ENCODE results near the gene ALS2CL. TPM values are rescaled to one million over a fixed set of nuclear protein-coding genes. Genes with fewer than 3 reads are reported as not detected.

The ALS2CL gene
- total and polyA plus RNA-seq, 2 donors (not counting 3 experiments of a cell fraction or from before 2014, with no cell fraction given): 7.8 to 10.1 TPM

- no peak for FAIRE-seq
- dilution Hi-C loops (cut with MboI; ENCODE audit: extremely low pct_ligation_motif_present, low sequenced_read_pairs): no loop called here
Observed at GRCh38 chr3:46651084-46651483, 42.4 kb downstream of the ALS2CL start.

More at GRCh38 chr3:46651084-46651483, 42.4 kb downstream of the ALS2CL start:
- H3K9me3 ChIP-seq (replicated peaks; ENCODE audit: control insufficient read depth, insufficient read depth, low read length): no peaks in the 10 kb centered on the region
- no peak overlapping the region for H3K9ac ChIP-seq (replicated peaks; ENCODE audit: extremely low read depth, insufficient read depth, low read length)
- ChIA-PET CTCF (interaction anchor here (1.0 kb wide), 1 partner anchor 13 kb away, joined by 4 read pairs; no protein-coding TSS in a partner anchor), POLR2A (no interaction called here)
- BruUV-seq (replicated peaks): no TSS peak
- no peak overlapping the region for H3K27ac ChIP-seq (ENCODE audit: insufficient read depth, low read depth, low read length)
- no peaks in the 10 kb centered on the region for H3K79me2 ChIP-seq (ENCODE audit: control insufficient read depth, insufficient read depth, low read length)
- H3K27me3 ChIP-seq (ENCODE audit: control insufficient read depth in 2 of 2, insufficient read depth in 2 of 2, low read length in 2 of 2): peaks cover 4 to 7% of the 10 kb centered on the region in 2 experiments
- H3K9me1 ChIP-seq (replicated peaks; ENCODE audit: control insufficient read depth, extremely low read depth, insufficient read depth, low read length): no peaks in the 10 kb centered on the region
- no peaks in the 10 kb centered on the region for H3K36me3 ChIP-seq (ENCODE audit: control insufficient read depth in 2 of 2, extremely low read depth in 1 of 2, insufficient read depth in 2 of 2, low read length in 2 of 2)
- intact Hi-C loops (cut with micrococcal nuclease): no loop called here
- H3K4me3 ChIP-seq (replicated peaks in 1 of 3; ENCODE audit: insufficient read depth in 1 of 3, low read depth in 1 of 3, low read length in 3 of 3): no peak overlapping the region
- no peaks in the 10 kb centered on the region for H3K4me1 ChIP-seq (ENCODE audit: control insufficient read depth, extremely low read depth, insufficient read depth, low read length)
- H2AFZ ChIP-seq (ENCODE audit: low read depth, low read length): no peak overlapping the region
- TF ChIP-seq GATA2 (IDR thresholded peaks at IDR 0.05; ENCODE audit: insufficient read depth, insufficient read length, low read depth, low read length) (no peak), EZH2 (IDR thresholded peaks at IDR 0.05; ENCODE audit: borderline replicate concordance, low read depth, low read length, severe bottlenecking) (no peak), POLR2AphosphoS5 (IDR thresholded peaks at IDR 0.05; ENCODE audit: insufficient read depth, low read depth, low read length) (no peak), POLR2A (IDR thresholded peaks at IDR 0.05; ENCODE audit: low read depth, low read length) (no peak), FOS (IDR thresholded peaks at IDR 0.05; ENCODE audit: borderline replicate concordance, insufficient read depth, low read length) (no peak), JUN (IDR thresholded peaks at IDR 0.05; ENCODE audit: borderline replicate concordance, insufficient read depth, insufficient read length, low read depth) (no peak), MYC (IDR thresholded peaks at IDR 0.05; ENCODE audit: low read depth, low read length) (no peak)
- TF ChIP-seq, protein P1, sequence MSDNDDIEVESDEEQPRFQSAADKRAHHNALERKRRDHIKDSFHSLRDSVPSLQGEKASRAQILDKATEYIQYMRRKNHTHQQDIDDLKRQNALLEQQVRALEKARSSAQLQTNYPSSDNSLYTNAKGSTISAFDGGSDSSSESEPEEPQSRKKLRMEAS (IDR thresholded peaks at IDR 0.05; ENCODE audit: insufficient read depth, insufficient read length): no peak
- TF ChIP-seq, protein P2, sequence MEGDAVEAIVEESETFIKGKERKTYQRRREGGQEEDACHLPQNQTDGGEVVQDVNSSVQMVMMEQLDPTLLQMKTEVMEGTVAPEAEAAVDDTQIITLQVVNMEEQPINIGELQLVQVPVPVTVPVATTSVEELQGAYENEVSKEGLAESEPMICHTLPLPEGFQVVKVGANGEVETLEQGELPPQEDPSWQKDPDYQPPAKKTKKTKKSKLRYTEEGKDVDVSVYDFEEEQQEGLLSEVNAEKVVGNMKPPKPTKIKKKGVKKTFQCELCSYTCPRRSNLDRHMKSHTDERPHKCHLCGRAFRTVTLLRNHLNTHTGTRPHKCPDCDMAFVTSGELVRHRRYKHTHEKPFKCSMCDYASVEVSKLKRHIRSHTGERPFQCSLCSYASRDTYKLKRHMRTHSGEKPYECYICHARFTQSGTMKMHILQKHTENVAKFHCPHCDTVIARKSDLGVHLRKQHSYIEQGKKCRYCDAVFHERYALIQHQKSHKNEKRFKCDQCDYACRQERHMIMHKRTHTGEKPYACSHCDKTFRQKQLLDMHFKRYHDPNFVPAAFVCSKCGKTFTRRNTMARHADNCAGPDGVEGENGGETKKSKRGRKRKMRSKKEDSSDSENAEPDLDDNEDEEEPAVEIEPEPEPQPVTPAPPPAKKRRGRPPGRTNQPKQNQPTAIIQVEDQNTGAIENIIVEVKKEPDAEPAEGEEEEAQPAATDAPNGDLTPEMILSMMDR (IDR thresholded peaks at IDR 0.05; ENCODE audit: extremely low read depth in 1 of 2, insufficient read depth in 1 of 2, low read depth in 1 of 2, low read length in 2 of 2): no peak
- H4K20me1 ChIP-seq (replicated peaks; ENCODE audit: control insufficient read depth, extremely low read depth, insufficient read depth, low read length): no peaks in the 10 kb centered on the region
- no peak overlapping the region for H3K4me2 ChIP-seq (ENCODE audit: insufficient read depth, low read length)
- no peak for DNase-seq (ENCODE audit: low read depth, low spot score)

Measured in endothelial cell of umbilical vein (primary cell).